Measurements from ENCODE around the gene FBXO45. TPM values are rescaled to one million over a fixed set of nuclear protein-coding genes. Genes with fewer than 3 reads are reported as not detected.

Gene FBXO45
- total and polyA plus RNA-seq, 2 of the 13 experiments (the other 11 are each of a cell fraction or from before 2014, with no cell fraction given) = 7.0 to 12.1 TPM

GRCh38 chr3:196632046-196632751, 63.7 kb downstream of the FBXO45 start (continued):
- TF ChIP-seq HCFC1 (IDR thresholded peaks at IDR 0.05; ENCODE audit: low read depth, low read length) (no peak), ZBTB39 (CRISPR knock-in tag; IDR thresholded peaks at IDR 0.05) (no peak), ATF5 (CRISPR knock-in tag; IDR thresholded peaks at IDR 0.05; ENCODE audit: low read depth) (no peak), SUZ12 (IDR thresholded peaks at IDR 0.05; ENCODE audit: low read depth, low read length) (no peak), SMARCC2 (IDR thresholded peaks at IDR 0.05) (no peak), MYNN (CRISPR knock-in tag; IDR thresholded peaks at IDR 0.05; ENCODE audit: low read depth) (no peak), PAXIP1 (CRISPR knock-in tag; conservative IDR thresholded peaks at IDR 0.05) (peak; percentile 39; the same call in 1 of the 2 replicates), ZNF564 (CRISPR knock-in tag; IDR thresholded peaks at IDR 0.05) (peak; percentile 73; the same call in 1 of the 2 replicates), ZKSCAN1 (IDR thresholded peaks at IDR 0.05; ENCODE audit: low read length) (no peak), MTA3 (CRISPR knock-in tag; IDR thresholded peaks at IDR 0.05) (no peak), GATAD1 (CRISPR knock-in tag; IDR thresholded peaks at IDR 0.05) (peak; percentile 55; the same call in 1 of the 2 replicates), ZNF205 (CRISPR knock-in tag; IDR thresholded peaks at IDR 0.05) (no peak), MLLT10 (CRISPR knock-in tag; IDR thresholded peaks at IDR 0.05) (no peak), REPIN1 (CRISPR knock-in tag; IDR thresholded peaks at IDR 0.05; ENCODE audit: borderline replicate concordance, low read depth) (peak; percentile 53; the same call in 1 of the 2 replicates), ZSCAN25 (CRISPR knock-in tag; IDR thresholded peaks at IDR 0.05) (0 out of 2 replicates have a peak, but pooled peaks have one; percentile 37)
- TF ChIP-seq, protein P1, sequence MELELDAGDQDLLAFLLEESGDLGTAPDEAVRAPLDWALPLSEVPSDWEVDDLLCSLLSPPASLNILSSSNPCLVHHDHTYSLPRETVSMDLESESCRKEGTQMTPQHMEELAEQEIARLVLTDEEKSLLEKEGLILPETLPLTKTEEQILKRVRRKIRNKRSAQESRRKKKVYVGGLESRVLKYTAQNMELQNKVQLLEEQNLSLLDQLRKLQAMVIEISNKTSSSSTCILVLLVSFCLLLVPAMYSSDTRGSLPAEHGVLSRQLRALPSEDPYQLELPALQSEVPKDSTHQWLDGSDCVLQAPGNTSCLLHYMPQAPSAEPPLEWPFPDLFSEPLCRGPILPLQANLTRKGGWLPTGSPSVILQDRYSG (CRISPR knock-in tag; IDR thresholded peaks at IDR 0.05) = no peak
- TF ChIP-seq, protein P2, sequence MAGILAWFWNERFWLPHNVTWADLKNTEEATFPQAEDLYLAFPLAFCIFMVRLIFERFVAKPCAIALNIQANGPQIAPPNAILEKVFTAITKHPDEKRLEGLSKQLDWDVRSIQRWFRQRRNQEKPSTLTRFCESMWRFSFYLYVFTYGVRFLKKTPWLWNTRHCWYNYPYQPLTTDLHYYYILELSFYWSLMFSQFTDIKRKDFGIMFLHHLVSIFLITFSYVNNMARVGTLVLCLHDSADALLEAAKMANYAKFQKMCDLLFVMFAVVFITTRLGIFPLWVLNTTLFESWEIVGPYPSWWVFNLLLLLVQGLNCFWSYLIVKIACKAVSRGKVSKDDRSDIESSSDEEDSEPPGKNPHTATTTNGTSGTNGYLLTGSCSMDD (CRISPR knock-in tag; IDR thresholded peaks at IDR 0.05) = no peak
- TF ChIP-seq, protein P3, sequence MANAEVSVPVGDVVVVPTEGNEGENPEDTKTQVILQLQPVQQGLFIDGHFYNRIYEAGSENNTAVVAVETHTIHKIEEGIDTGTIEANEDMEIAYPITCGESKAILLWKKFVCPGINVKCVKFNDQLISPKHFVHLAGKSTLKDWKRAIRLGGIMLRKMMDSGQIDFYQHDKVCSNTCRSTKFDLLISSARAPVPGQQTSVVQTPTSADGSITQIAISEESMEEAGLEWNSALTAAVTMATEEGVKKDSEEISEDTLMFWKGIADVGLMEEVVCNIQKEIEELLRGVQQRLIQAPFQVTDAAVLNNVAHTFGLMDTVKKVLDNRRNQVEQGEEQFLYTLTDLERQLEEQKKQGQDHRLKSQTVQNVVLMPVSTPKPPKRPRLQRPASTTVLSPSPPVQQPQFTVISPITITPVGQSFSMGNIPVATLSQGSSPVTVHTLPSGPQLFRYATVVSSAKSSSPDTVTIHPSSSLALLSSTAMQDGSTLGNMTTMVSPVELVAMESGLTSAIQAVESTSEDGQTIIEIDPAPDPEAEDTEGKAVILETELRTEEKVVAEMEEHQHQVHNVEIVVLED (CRISPR knock-in tag; IDR thresholded peaks at IDR 0.05; ENCODE audit: borderline replicate concordance) = peak; percentile 46; the same call in 1 of the 2 replicates
